Naive thymus-derived CD4-positive, alpha-beta T cell (primary cell): ENCODE data around the gene DECR2. TPM values are rescaled to one million over a fixed set of nuclear protein-coding genes. Genes with fewer than 3 reads are reported as not detected.
A peak's percentile ranks its signal among the peaks of the same experiment; 100 is the strongest.
"Not testable (repeated sequence)": the region's sequence is repeated elsewhere in the genome, so short reads cannot be mapped to it uniquely, and the experiment has no call there.

Source experiments
- ATAC-seq: fragments of 150-1000 bp; cut with Tn5 transposase; 2 replicates; pipeline ENCODE4 v1.10.0; 2021; ENCODE audit warnings: mild to moderate bottlenecking, moderate library complexity
- CTCF ChIA-PET: fragments of 350-600 bp; sonication (Branson Sonifier 250); formaldehyde crosslinking; loops from one replicate; lab custom pipeline; 2021; ENCODE audit warnings: antibody characterized with exemption; lab: Charles Lee
- POLR2A ChIA-PET: fragments of 350-600 bp; sonication (Branson Sonifier 250); formaldehyde crosslinking; loops from one replicate; lab custom pipeline; 2021; ENCODE audit warnings: antibody characterized with exemption, inconsistent platforms; lab: Charles Lee
- DNase-seq, 9 donors: peaks; one replicate each; pipeline versions ENCODE4 v3.0.0 to v3.0.0-alpha.2; 2020 to 2022; ENCODE audit warnings: mixed read lengths in 1 of 9
- H3K27ac ChIP-seq: one replicate; pipeline ENCODE4 v1.7.0; 2013; ENCODE audit warnings: mild to moderate bottlenecking, low read depth, low read length, moderate library complexity
- H3K27me3 ChIP-seq, 2 donors: one replicate each; pipeline ENCODE4 v1.7.0; 2013; ENCODE audit warnings: low read length in 2 of 2, mild to moderate bottlenecking in 2 of 2, moderate library complexity in 2 of 2; ENCODE audit not compliant: control insufficient read depth in 2 of 2, insufficient read depth in 2 of 2
- H3K36me3 ChIP-seq, 3 experiments: 1 replicate in 2 of 3; 2 replicates in 1 of 3; pipeline ENCODE4 v1.7.0; 2013; ENCODE audit warnings: low read length in 3 of 3, mild to moderate bottlenecking in 3 of 3, moderate library complexity in 1 of 3; ENCODE audit not compliant: insufficient read depth in 3 of 3, control insufficient read depth in 2 of 3
- H3K4me1 ChIP-seq, 2 donors: one replicate each; pipeline ENCODE4 v1.7.0; 2013; ENCODE audit warnings: low read length in 2 of 2, mild to moderate bottlenecking in 2 of 2, moderate library complexity in 1 of 2; ENCODE audit not compliant: control insufficient read depth in 2 of 2, insufficient read depth in 2 of 2
- H3K4me3 ChIP-seq: 2 replicates; pipeline ENCODE4 v1.7.0; 2013; ENCODE audit warnings: mild to moderate bottlenecking, low read length
- H3K9me3 ChIP-seq, 3 experiments: 1 replicate in 2 of 3; 2 replicates in 1 of 3; pipeline ENCODE4 v1.7.0; 2013; ENCODE audit warnings: low read length in 3 of 3; ENCODE audit not compliant: control insufficient read depth in 2 of 3
- H3K27ac Mint-ChIP-seq, 9 donors: one replicate each; pipeline ENCODE4 v1.8.0; 2020 to 2022; ENCODE audit warnings: mixed read lengths in 9 of 9, mild to moderate bottlenecking in 8 of 9, moderate library complexity in 5 of 9, inconsistent platforms in 2 of 9
- H3K27me3 Mint-ChIP-seq, 5 donors: one replicate each; pipeline ENCODE4 v1.8.0; 2021 to 2022; ENCODE audit warnings: mixed read lengths in 5 of 5, mild to moderate bottlenecking in 1 of 5
- H3K36me3 Mint-ChIP-seq, 5 donors: one replicate each; pipeline ENCODE4 v1.8.0; 2020 to 2022; ENCODE audit warnings: mixed read lengths in 5 of 5, mild to moderate bottlenecking in 3 of 5, inconsistent platforms in 1 of 5
- H3K4me1 Mint-ChIP-seq, 7 donors: one replicate each; pipeline ENCODE4 v1.8.0; 2020 to 2022; ENCODE audit warnings: mixed read lengths in 7 of 7, mild to moderate bottlenecking in 3 of 7, inconsistent platforms in 1 of 7
- H3K4me3 Mint-ChIP-seq, 10 donors: one replicate each; pipeline ENCODE4 v1.8.0; 2020 to 2022; ENCODE audit warnings: mild to moderate bottlenecking in 10 of 10, mixed read lengths in 10 of 10, moderate library complexity in 6 of 10, inconsistent platforms in 2 of 10
- H3K9me3 Mint-ChIP-seq, 11 donors: one replicate each; pipeline ENCODE4 v1.8.0; 2020 to 2022; ENCODE audit warnings: mixed read lengths in 11 of 11, mild to moderate bottlenecking in 4 of 11, inconsistent platforms in 1 of 11, moderate library complexity in 1 of 11
- intact Hi-C, 2 donors: fragments of 100-400 bp; cut with micrococcal nuclease; formaldehyde crosslinking; loops; one replicate each; pipeline ENCODE4 v1.15.1; 2023
- polyA plus RNA-seq, 2 donors: library from polyadenylated mRNA; unstranded; fragments of 300-500 nt; fragmentation: Illumina TruSeq; gene quantifications; one replicate each; pipeline ENCODE4 v1.2.3, GENCODE V29; 2021
- total RNA-seq, 6 experiments: library from RNA in 5 of 6; stranded (reverse) in 5 of 6; gene quantifications; 1 replicate in 5 of 6; 2 replicates in 1 of 6; pipeline ENCODE4 v1.2.3 and lab custom pipeline; 2021 to 2026

DECR2 gene
- total and polyA plus RNA-seq, 7 experiments from 2014 or later = 7.8 to 13.8 (median 8.5) TPM

GRCh38 chr16:411576-412265 is 10.0 kb downstream of the DECR2 start:
- H3K4me3 Mint-ChIP-seq = no peak overlapping the region
- intact Hi-C loops = no loop called here
- CTCF ChIA-PET = no interaction called here

GRCh38 chr16:414395-415169 is 12.9 kb downstream of the DECR2 start:
- H3K4me3 Mint-ChIP-seq = no peak overlapping the region
- Histone ChIP-seq H3K4me1 (no peaks in the 10 kb centered on the region), H3K27me3 (no peaks in the 10 kb centered on the region), H3K36me3 (peaks cover 0 to 10% (median 0%) of the 10 kb centered on the region in 3 experiments), H3K9me3 (no peaks in the 10 kb centered on the region), H3K27ac (no peak overlapping the region), H3K4me3 (no peak overlapping the region)
- intact Hi-C loops = no loop called here
- no peak overlapping the region for H3K27ac Mint-ChIP-seq
- no peak for DNase-seq
- POLR2A ChIA-PET = no interaction called here
- no peaks in the 10 kb centered on the region for H3K4me1 Mint-ChIP-seq
- no peak for ATAC-seq
- CTCF ChIA-PET = no interaction called here
- no peaks in the 10 kb centered on the region for H3K9me3 Mint-ChIP-seq
- no peaks in the 10 kb centered on the region for H3K27me3 Mint-ChIP-seq
- H3K36me3 Mint-ChIP-seq = peaks cover 0 to 2% (median 0%) of the 10 kb centered on the region in 5 donors

More at GRCh38 chr16:411576-412265, 10.0 kb downstream of the DECR2 start:
- Histone ChIP-seq H3K27me3 (no peaks in the 10 kb centered on the region), H3K4me3 (no peak overlapping the region), H3K36me3 (peaks cover 0 to 10% (median 0%) of the 10 kb centered on the region in 3 experiments), H3K9me3 (no peaks in the 10 kb centered on the region), H3K27ac (no peak overlapping the region), H3K4me1 (no peaks in the 10 kb centered on the region)
- ATAC-seq = no peak
- H3K27ac Mint-ChIP-seq = no peak overlapping the region
- no peaks in the 10 kb centered on the region for H3K9me3 Mint-ChIP-seq
- H3K27me3 Mint-ChIP-seq = no peaks in the 10 kb centered on the region
- DNase-seq = no peak
- H3K4me1 Mint-ChIP-seq = no peaks in the 10 kb centered on the region
- peaks cover 0 to 9% (median 0%) of the 10 kb centered on the region in 5 donors for H3K36me3 Mint-ChIP-seq
- POLR2A ChIA-PET = no interaction called here

- H3K27ac Mint-ChIP-seq, H3K36me3 Mint-ChIP-seq, ATAC-seq, H3K9me3 ChIP-seq, intact Hi-C loops, H3K4me1 ChIP-seq, H3K27ac ChIP-seq, CTCF ChIA-PET, POLR2A ChIA-PET, DNase-seq, H3K4me3 Mint-ChIP-seq, H3K4me1 Mint-ChIP-seq, H3K27me3 Mint-ChIP-seq, H3K27me3 ChIP-seq, H3K9me3 Mint-ChIP-seq, H3K4me3 ChIP-seq: not testable (repeated sequence)
- peaks cover 0 to 10% (median 0%) of the 10 kb centered on the region in 3 experiments for H3K36me3 ChIP-seq
These were observed 13.4 kb downstream of the DECR2 start for GRCh38 chr16:415170-415498.

DNA sequence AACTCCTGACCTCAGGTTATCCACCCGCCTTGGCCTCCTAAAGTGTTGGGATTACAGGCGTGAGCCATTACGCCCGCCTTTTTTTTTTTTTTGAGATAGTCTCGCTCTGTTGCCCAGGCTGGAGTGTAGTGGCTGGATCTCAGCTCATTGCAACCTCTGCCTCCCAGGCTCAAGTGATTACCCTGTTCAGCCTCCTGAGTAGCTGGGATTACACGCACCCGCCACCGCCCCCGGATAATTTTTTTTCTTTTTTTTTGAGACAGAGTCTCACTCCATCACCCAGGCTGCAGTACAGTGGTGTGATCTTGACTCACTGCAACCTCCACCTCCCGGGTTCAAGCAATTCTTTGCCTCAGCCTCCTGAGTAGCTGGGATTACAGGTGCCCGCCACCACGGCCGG is 20.5 kb downstream of the DECR2 start:
- peaks cover 9 to 18% (median 15%) of the 10 kb centered on the region in 7 donors for H3K4me1 Mint-ChIP-seq
- CTCF ChIA-PET, intact Hi-C loops, H3K9me3 Mint-ChIP-seq, H3K36me3 ChIP-seq, ATAC-seq, DNase-seq, H3K9me3 ChIP-seq, H3K36me3 Mint-ChIP-seq, H3K27ac ChIP-seq, H3K27me3 ChIP-seq, H3K4me3 ChIP-seq, H3K27ac Mint-ChIP-seq, H3K4me3 Mint-ChIP-seq: not testable (repeated sequence)
- H3K27me3 Mint-ChIP-seq = peaks cover 0 to 18% (median 0%) of the 10 kb centered on the region in 5 donors
- POLR2A ChIA-PET = interaction anchor here (0.9 kb wide), 1 partner anchor 22 kb away, joined by 3 read pairs; no protein-coding TSS in a partner anchor
- peaks cover 10 to 13% of the 10 kb centered on the region in 2 donors for H3K4me1 ChIP-seq

GRCh38 chr16:424033-424622 is 22.4 kb downstream of the DECR2 start:
- POLR2A ChIA-PET = interaction anchor here (1.3 kb wide), 2 partner anchors 24 to 54 kb away, joined by 3 to 4 read pairs; partner anchors contain the start of gene MRPL28
- H3K27me3 Mint-ChIP-seq = peaks cover 0 to 18% (median 0%) of the 10 kb centered on the region in 5 donors
- H3K9me3 Mint-ChIP-seq = peaks cover 0 to 3% (median 0%) of the 10 kb centered on the region in 11 donors
- Histone ChIP-seq H3K27ac (no peak overlapping the region), H3K27me3 (no peaks in the 10 kb centered on the region), H3K4me3 (no peak overlapping the region), H3K36me3 (no peaks in the 10 kb centered on the region), H3K9me3 (no peaks in the 10 kb centered on the region), H3K4me1 (peaks cover 10 to 17% of the 10 kb centered on the region in 2 donors)
- DNase-seq (no peak), ATAC-seq (no peak)
- H3K27ac Mint-ChIP-seq = peak overlapping the region in 6 of 9 donors; percentile 67 to 82 (median 75)
- peaks cover 0 to 9% (median 0%) of the 10 kb centered on the region in 5 donors for H3K36me3 Mint-ChIP-seq
- peaks cover 21 to 35% (median 32%) of the 10 kb centered on the region in 7 donors for H3K4me1 Mint-ChIP-seq
- peak overlapping the region; percentile 68 to 92 (median 86) for H3K4me3 Mint-ChIP-seq
- intact Hi-C loops = loop anchor here in 1 of 2 donors (2.0 kb wide), 1 partner anchor 21 kb away; no protein-coding TSS in a partner anchor
- CTCF ChIA-PET = no interaction called here

GRCh38 chr16:424623-425081 is 23.0 kb downstream of the DECR2 start:
- Mint-ChIP-seq H3K4me1 (peaks cover 22 to 35% (median 32%) of the 10 kb centered on the region in 7 donors), H3K36me3 (peaks cover 0 to 9% (median 0%) of the 10 kb centered on the region in 5 donors), H3K9me3 (peaks cover 0 to 3% (median 0%) of the 10 kb centered on the region in 11 donors), H3K27ac (peak overlapping the region in 6 of 9 donors; percentile 67 to 90 (median 78)), H3K4me3 (peak overlapping the region; percentile 68 to 92 (median 86)), H3K27me3 (peaks cover 0 to 18% (median 0%) of the 10 kb centered on the region in 5 donors)
- H3K9me3 ChIP-seq = no peaks in the 10 kb centered on the region
- ATAC-seq = no peak
- no peaks in the 10 kb centered on the region for H3K27me3 ChIP-seq
- H3K27ac ChIP-seq = peak overlapping the region; percentile 92
- peak overlapping the region; percentile 83 for H3K4me3 ChIP-seq
- no peaks in the 10 kb centered on the region for H3K36me3 ChIP-seq
- intact Hi-C loops = loop anchor here (1.0 to 2.0 kb wide), 8 partner anchors 22 to 286 kb away; partner anchors contain the start of genes CAPN15 (in 2 of the 2), DECR2 (in 1 of the 2), METTL26 (in 1 of the 2) and NPRL3 (in 1 of the 2)
- ChIA-PET CTCF (no interaction called here), POLR2A (interaction anchor here (1.0 to 1.3 kb wide), 3 partner anchors 22 to 54 kb away, joined by 3 to 4 read pairs (median 4); partner anchors contain the start of gene MRPL28)
- no peak for DNase-seq
- peaks cover 10 to 17% of the 10 kb centered on the region in 2 donors for H3K4me1 ChIP-seq
